Measurements from ENCODE around the gene ALOX12B. TPM values are rescaled to one million over a fixed set of nuclear protein-coding genes. Genes with fewer than 3 reads are reported as not detected.
A peak's percentile ranks its signal among the peaks of the same experiment; 100 is the strongest.

The ALOX12B gene
- 0.87 and 1.4 TPM in 2 replicates for total RNA-seq

- intact Hi-C loops (cut with micrococcal nuclease): loop anchor here (10.0 kb wide), 1 partner anchor 217 kb away; no protein-coding TSS in a partner anchor
- no peaks in the 10 kb centered on the region for H3K36me3 Mint-ChIP-seq (ENCODE audit: low read depth)
Measured at GRCh38 chr17:8087075-8087951, at the start of gene ALOX12B. Gene ALOX12B (minus strand): TSS chr17:8087716. CDS start chr17:8087442, 274 bp downstream.

GRCh38 chr17:8133941-8134340, 46.4 kb upstream of the ALOX12B start:
- peaks cover 19% of the 10 kb centered on the region for H3K27me3 Mint-ChIP-seq (ENCODE audit: low read depth)
- H3K4me3 Mint-ChIP-seq (ENCODE audit: low read depth): no peak overlapping the region
- no peak for DNase-seq (ENCODE audit: low spot score)
- no peaks in the 10 kb centered on the region for H3K36me3 Mint-ChIP-seq (ENCODE audit: low read depth)
- intact Hi-C loops (cut with micrococcal nuclease): no loop called here
- no peak overlapping the region for H3K27ac Mint-ChIP-seq
- H3K9me3 Mint-ChIP-seq: no peaks in the 10 kb centered on the region
- peaks cover 5% of the 10 kb centered on the region for H3K4me1 Mint-ChIP-seq (ENCODE audit: low read depth)

More at GRCh38 chr17:8087075-8087951, at the start of gene ALOX12B:
- Mint-ChIP-seq H3K9me3 (no peaks in the 10 kb centered on the region), H3K4me1 (ENCODE audit: low read depth) (no peaks in the 10 kb centered on the region), H3K4me3 (ENCODE audit: low read depth) (no peak within 1 kb of the TSS), H3K27ac (no peak within 1 kb of the TSS), H3K27me3 (ENCODE audit: low read depth) (peaks cover 15% of the 10 kb centered on the region)
- DNase-seq (ENCODE audit: low spot score): no peak

DNA sequence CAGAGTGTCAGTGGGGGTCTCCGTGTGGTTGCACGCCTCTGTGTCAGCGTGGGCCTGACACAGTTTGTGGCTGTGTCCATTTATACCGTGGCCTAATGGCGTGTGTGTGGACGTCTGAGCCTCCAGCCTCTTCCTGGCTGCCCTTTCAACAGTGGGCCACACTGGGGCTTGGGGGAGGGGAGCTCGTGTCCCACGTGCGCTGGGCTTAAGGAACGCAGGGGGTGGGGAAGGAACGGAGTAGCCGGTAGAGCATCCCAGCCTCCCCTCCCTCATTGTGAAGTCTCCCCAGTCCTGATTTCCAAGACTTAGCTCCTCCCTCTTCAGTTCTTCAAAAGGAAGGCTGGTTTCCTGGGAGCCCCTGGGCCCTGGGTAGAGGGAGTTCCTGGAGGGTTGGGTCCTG, 45.9 kb upstream of the ALOX12B start:
- DNase-seq (ENCODE audit: low spot score): no peak
- Mint-ChIP-seq H3K4me3 (ENCODE audit: low read depth) (no peak overlapping the region), H3K4me1 (ENCODE audit: low read depth) (peaks cover 5% of the 10 kb centered on the region), H3K27me3 (ENCODE audit: low read depth) (peaks cover 19% of the 10 kb centered on the region), H3K36me3 (ENCODE audit: low read depth) (no peaks in the 10 kb centered on the region), H3K27ac (no peak overlapping the region), H3K9me3 (no peaks in the 10 kb centered on the region)
- intact Hi-C loops (cut with micrococcal nuclease): no loop called here

- intact Hi-C loops (cut with micrococcal nuclease): no loop called here
- Mint-ChIP-seq H3K4me3 (ENCODE audit: low read depth) (no peak overlapping the region), H3K27ac (no peak overlapping the region), H3K9me3 (no peaks in the 10 kb centered on the region), H3K4me1 (ENCODE audit: low read depth) (peaks cover 9% of the 10 kb centered on the region), H3K36me3 (ENCODE audit: low read depth) (no peaks in the 10 kb centered on the region), H3K27me3 (ENCODE audit: low read depth) (peaks cover 22% of the 10 kb centered on the region)
- DNase-seq (ENCODE audit: low spot score): no peak
Measured at GRCh38 chr17:8131844-8132441, 44.4 kb upstream of the ALOX12B start.

DNA sequence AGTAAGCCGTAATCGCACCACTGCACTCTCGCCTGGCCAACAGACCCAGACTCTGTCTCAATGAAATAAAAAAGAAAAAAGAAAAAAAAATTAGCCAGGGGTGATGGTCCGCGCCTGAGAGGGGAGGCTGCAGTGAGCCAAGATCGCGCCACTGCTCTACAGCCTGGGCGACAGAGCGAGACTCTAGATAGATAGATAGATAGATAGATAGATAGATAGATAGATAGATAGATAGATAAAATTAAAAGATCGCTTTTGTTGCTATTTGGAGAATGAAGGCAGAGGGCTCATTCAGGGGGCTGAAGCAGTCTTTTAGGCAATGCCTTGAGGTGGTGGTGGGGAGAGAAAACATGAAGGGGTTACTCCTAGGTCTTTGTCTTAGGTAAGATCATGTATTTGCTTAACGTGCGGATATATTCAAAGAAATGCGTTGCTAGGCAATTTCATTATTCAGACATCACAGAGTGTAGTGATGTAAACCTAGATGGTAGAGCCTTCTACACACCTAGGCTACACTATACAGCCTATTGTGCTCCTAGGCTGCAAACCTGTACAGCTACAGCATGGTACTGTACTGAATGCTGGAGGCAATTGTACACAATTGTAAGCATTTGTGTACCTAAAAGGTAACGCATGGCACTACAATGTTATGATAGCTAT, 40.7 kb upstream of the ALOX12B start:
- peaks cover 38% of the 10 kb centered on the region for H3K27me3 Mint-ChIP-seq (ENCODE audit: low read depth)
- no peaks in the 10 kb centered on the region for H3K36me3 Mint-ChIP-seq (ENCODE audit: low read depth)
- no peak overlapping the region for H3K27ac Mint-ChIP-seq
- peaks cover 35% of the 10 kb centered on the region for H3K4me1 Mint-ChIP-seq (ENCODE audit: low read depth)
- intact Hi-C loops (cut with micrococcal nuclease): loop anchor here (10.0 kb wide), 1 partner anchor 243 kb away; the partner anchor contains the start of gene CHD3
- no peak overlapping the region for H3K4me3 Mint-ChIP-seq (ENCODE audit: low read depth)
- no peaks in the 10 kb centered on the region for H3K9me3 Mint-ChIP-seq
- no peak for DNase-seq (ENCODE audit: low spot score)

DNA sequence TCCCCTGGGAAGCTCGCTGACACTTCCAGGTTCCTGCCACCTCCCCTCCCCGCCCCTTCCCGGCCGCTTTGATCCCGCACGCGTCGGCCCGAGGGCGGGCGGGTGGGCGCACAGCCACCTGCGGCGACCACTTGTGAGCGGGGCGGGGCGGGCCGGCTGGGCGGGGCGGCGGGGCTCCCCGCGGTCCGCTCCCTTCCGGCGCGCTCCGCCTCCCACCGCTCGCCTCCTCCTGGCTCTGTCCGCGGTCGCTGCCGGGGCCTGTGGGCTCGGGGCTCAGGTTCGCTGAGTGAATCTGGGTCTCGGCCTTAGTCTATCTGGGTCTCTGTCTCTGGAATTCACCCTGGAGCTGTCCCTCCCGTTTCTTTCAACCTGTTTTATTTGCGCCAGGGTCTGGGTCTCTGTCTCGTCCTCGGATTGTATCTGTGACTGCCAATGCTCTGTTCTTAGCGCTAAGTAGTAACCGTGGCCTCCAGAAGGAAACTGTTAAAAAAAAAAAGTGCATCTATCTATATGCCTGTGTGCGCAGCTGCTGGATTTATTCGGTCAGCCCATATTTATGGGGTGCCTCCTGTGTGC, 39.1 kb upstream of the ALOX12B start:
- intact Hi-C loops (cut with micrococcal nuclease): loop anchor here (1.0 to 10.0 kb wide), 2 partner anchors 12 to 242 kb away; partner anchors contain the start of gene CHD3
- DNase-seq (ENCODE audit: low spot score): peak; percentile 49
- Mint-ChIP-seq H3K27ac (peak overlapping the region; percentile 86), H3K27me3 (ENCODE audit: low read depth) (peaks cover 43% of the 10 kb centered on the region), H3K4me1 (ENCODE audit: low read depth) (peaks cover 40% of the 10 kb centered on the region), H3K9me3 (no peaks in the 10 kb centered on the region), H3K36me3 (ENCODE audit: low read depth) (no peaks in the 10 kb centered on the region), H3K4me3 (ENCODE audit: low read depth) (peak overlapping the region; percentile 94)

GRCh38 chr17:8125947-8126490, 38.5 kb upstream of the ALOX12B start:
- intact Hi-C loops (cut with micrococcal nuclease): loop anchor here (1.0 to 10.0 kb wide), 3 partner anchors 12 to 439 kb away; partner anchors contain the start of genes CHD3 and TP53
- peaks cover 42% of the 10 kb centered on the region for H3K27me3 Mint-ChIP-seq (ENCODE audit: low read depth)
- no peaks in the 10 kb centered on the region for H3K9me3 Mint-ChIP-seq
- peak overlapping the region; percentile 87 for H3K4me3 Mint-ChIP-seq (ENCODE audit: low read depth)
- peak overlapping the region; percentile 45 for H3K27ac Mint-ChIP-seq
- no peaks in the 10 kb centered on the region for H3K36me3 Mint-ChIP-seq (ENCODE audit: low read depth)
- peaks cover 41% of the 10 kb centered on the region for H3K4me1 Mint-ChIP-seq (ENCODE audit: low read depth)
- DNase-seq (ENCODE audit: low spot score): peak; percentile 23

DNA sequence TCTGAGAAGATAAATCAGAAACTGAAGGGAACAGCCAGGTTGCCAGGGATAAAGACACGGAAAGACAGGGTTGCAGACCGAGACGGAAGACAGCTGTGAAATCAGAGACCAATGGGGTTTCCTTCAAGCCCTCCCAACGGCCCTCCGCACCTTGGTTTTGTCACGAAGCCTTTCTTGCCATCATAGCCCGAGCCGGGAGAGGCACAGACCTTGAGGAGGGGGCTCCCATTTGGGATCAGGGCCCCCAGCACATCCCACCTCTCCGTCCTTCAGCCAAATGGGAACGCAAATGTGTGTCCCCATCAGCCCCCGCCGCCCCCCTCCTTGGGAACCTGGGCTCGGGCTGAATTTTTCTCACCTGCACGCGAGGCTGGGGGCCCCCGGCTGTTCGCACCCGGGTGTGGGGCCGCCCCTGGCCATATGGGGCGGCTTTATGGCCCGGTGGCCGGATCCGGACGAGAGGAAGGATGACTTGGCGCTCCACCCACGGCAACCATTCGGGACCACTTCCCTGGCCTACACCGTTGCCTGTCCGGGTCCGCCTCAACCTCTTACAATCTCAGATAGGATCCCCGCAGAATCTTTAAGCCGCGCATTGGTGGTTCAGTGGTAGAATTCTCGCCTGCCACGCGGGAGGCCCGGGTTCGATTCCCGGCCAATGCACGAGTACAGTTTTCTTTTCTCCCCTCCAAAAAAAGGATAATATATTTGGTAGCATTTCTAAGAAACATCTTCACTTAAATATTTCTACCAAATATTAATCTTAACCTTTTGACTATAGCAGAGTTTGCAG, 37.8 kb upstream of the ALOX12B start:
- Mint-ChIP-seq H3K4me1 (ENCODE audit: low read depth) (peaks cover 47% of the 10 kb centered on the region), H3K27ac (peak overlapping the region; percentile 78), H3K4me3 (ENCODE audit: low read depth) (peak overlapping the region; percentile 87), H3K9me3 (no peaks in the 10 kb centered on the region), H3K27me3 (ENCODE audit: low read depth) (peaks cover 42% of the 10 kb centered on the region), H3K36me3 (ENCODE audit: low read depth) (no peaks in the 10 kb centered on the region)
- DNase-seq (ENCODE audit: low spot score): peak; percentile 78
- intact Hi-C loops (cut with micrococcal nuclease): loop anchor here (2.0 to 10.0 kb wide), 2 partner anchors 241 to 439 kb away; partner anchors contain the start of genes CHD3 and TP53

GRCh38 chr17:8124350-8125153, 37.0 kb upstream of the ALOX12B start:
- Mint-ChIP-seq H3K36me3 (ENCODE audit: low read depth) (no peaks in the 10 kb centered on the region), H3K4me3 (ENCODE audit: low read depth) (peak overlapping the region; percentile 87), H3K4me1 (ENCODE audit: low read depth) (peaks cover 55% of the 10 kb centered on the region), H3K27me3 (ENCODE audit: low read depth) (peaks cover 34% of the 10 kb centered on the region), H3K9me3 (no peaks in the 10 kb centered on the region), H3K27ac (peak overlapping the region; percentile 72)
- intact Hi-C loops (cut with micrococcal nuclease): loop anchor here (1.0 to 10.0 kb wide), 7 partner anchors 32 to 438 kb away; partner anchors contain the start of genes CHD3, SLC25A35 and TP53
- DNase-seq (ENCODE audit: low spot score): no peak

DNA sequence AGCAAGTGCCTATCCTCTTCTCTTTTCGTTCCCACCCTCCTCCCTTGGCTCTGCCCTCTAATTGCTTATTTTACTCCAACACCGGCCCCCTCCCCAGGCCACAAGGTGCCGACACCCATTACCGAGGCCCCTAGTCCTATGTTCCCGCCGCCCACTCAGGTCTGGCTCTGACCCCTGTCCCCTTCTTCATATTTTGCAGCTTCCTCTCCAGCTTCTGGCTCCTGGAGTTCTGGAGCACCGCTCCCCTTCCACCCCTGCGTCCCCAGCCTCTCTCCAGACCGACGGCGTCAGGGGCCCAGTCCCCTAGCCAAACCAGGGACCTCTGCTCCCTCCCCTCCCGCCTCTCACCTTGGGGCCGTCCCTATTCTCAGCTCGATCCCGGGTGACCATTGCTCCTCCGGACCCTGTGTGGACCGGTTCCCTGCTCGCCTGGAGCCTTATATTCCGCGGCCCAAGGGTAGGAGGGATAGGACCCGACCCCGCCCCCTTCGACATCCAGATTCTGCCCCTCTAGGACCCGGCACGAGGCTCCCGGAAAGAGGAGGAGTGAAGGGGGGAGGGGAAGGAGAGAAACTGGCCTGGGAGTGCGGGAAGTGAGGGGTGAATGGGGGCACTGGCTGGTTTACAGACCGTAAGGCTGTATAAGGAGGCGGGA, 36.3 kb upstream of the ALOX12B start, which contains the start of gene HES7:
HES7 (minus strand) TSS at position 412 of the 655 bp plus-strand sequence; CDS start at position 390, 22 bp downstream.
- Mint-ChIP-seq H3K36me3 (ENCODE audit: low read depth) (no peaks in the 10 kb centered on the region), H3K4me3 (ENCODE audit: low read depth) (peak within 1 kb of the TSS; percentile 87), H3K27me3 (ENCODE audit: low read depth) (peaks cover 32% of the 10 kb centered on the region), H3K27ac (peak within 1 kb of the TSS; percentile 72), H3K9me3 (no peaks in the 10 kb centered on the region), H3K4me1 (ENCODE audit: low read depth) (peaks cover 56% of the 10 kb centered on the region)
- intact Hi-C loops (cut with micrococcal nuclease): loop anchor here (1.0 to 10.0 kb wide), 7 partner anchors 32 to 437 kb away; partner anchors contain the start of genes CHD3, SLC25A35 and TP53
- no peak for DNase-seq (ENCODE audit: low spot score)

Data from activated T-helper 2 cell treated with anti-CD3 and anti-CD28 coated beads, Interferon-gamma antibody, Interleukin-2, Interleukin-4, amounts not matched to agents 10 μg/mL and 5 μg/mL and 100 μg/mL, durations not matched to agents 14 hours and 24 hours and 36 hours (primary cell).